ENCODE measurements around the gene ERP27.

- TF ChIP-seq, protein P1, sequence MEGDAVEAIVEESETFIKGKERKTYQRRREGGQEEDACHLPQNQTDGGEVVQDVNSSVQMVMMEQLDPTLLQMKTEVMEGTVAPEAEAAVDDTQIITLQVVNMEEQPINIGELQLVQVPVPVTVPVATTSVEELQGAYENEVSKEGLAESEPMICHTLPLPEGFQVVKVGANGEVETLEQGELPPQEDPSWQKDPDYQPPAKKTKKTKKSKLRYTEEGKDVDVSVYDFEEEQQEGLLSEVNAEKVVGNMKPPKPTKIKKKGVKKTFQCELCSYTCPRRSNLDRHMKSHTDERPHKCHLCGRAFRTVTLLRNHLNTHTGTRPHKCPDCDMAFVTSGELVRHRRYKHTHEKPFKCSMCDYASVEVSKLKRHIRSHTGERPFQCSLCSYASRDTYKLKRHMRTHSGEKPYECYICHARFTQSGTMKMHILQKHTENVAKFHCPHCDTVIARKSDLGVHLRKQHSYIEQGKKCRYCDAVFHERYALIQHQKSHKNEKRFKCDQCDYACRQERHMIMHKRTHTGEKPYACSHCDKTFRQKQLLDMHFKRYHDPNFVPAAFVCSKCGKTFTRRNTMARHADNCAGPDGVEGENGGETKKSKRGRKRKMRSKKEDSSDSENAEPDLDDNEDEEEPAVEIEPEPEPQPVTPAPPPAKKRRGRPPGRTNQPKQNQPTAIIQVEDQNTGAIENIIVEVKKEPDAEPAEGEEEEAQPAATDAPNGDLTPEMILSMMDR (IDR thresholded peaks at IDR 0.05; ENCODE audit: low read length) = no peak
- TF ChIP-seq EZH2 (optimal IDR thresholded peaks at IDR 0.05; ENCODE audit: low read depth, low read length) (no peak), EZH2phosphoT487 (IDR thresholded peaks at IDR 0.05; ENCODE audit: low read length) (no peak)
Measured at GRCh38 chr12:14878488-14878887, 59.8 kb downstream of the ERP27 start.

All from MM.1S (cell line).